Dermis blood vessel endothelial cell (primary cell): Measurements from ENCODE around the gene DCD. TPM values are rescaled to one million over a fixed set of nuclear protein-coding genes. Genes with fewer than 3 reads are reported as not detected.
"Not testable (repeated sequence)": the region's sequence is repeated elsewhere in the genome, so short reads cannot be mapped to it uniquely, and the experiment has no call there.

Experiments
- DNase-seq: peaks from one replicate; pipeline ENCODE4 v3.0.0; 2010
- total RNA-seq: library from RNA; depleted of rRNA; stranded (reverse); fragments of >200 nt; gene quantifications from 2 replicates; pipeline ENCODE4 v1.2.3, GENCODE V29; 2014

DCD gene
- total RNA-seq, 1 donor from 2014 or later: not detected

DNA sequence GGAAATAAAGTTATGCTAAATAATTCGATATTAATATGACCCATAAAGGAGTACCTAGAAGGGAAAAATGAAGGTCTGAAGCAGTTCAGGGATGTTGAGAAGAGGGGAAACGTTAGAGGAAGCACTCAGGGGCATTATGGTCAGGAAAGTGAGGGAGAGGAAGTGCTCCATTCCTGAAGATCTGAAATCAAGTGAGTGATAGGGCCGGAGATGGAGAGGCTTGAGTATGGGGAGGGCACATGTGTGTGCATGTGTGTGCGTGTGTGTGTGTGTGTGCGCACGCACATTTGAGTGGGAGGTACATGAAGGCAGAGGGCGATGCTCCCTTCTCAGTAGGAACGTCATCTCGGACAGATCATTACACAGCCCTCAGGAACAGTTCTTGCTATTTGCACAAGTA is 4.9 kb upstream of the DCD start:
- DNase-seq: no peak

DNA sequence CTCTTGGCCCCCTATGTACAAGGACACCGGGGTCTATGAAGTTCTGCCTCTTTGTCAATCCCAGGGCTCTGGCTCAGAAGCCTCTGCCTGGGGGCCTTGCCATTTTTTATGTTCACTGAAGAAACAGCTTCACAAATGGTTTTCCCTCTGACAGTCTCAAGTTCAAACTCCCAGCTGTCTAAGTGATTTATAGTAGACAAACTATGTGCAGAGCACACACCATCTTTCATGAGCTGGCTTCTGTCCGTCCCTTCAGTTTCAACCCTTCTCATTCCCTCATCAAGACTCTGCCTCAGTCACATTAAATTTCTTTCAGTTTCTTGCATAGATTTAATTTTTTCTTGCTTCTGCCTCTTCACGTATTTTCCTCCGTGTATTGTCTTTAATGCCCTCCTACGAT is 2.7 kb upstream of the DCD start:
- DNase-seq: no peak

DNA sequence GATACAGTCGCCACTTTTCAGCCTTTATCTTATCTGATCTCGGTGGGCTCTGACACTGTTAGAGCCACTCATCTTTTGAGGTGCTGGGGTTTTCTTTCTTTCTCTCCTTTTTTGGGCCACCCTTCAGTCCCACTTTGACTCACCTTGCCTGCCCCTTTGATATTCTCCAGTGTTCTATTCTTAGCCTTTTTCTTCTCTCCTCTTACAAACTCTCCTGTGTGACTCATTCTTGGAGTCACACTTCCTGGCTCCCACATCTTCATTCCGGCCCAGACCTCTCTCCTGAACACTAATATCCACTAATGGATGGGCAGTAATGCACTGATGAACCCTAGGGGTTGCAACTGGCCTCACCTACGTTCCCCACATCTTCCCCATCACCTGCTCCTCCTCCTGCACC is 2.2 kb upstream of the DCD start:
- DNase-seq: no peak

DNA sequence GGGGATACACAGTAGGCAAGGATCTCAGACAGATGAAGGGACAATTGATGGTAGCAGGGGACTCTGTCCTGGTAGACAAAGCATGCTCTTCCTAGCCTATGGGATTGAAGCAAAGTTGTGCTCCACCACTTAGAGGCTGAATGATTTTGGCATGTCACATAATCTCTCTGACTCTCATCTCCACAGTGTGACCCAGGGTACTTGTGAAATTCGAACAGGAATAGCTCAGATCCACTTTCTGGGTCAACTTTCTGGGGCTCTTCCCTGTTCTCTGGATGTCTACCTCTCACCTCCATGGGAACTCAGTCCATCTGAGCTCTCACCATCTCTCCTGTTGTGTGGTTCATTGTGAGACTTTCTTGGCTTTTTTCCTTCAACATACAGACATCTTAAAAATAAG is 1.7 kb upstream of the DCD start:
- no peak for DNase-seq

DNA sequence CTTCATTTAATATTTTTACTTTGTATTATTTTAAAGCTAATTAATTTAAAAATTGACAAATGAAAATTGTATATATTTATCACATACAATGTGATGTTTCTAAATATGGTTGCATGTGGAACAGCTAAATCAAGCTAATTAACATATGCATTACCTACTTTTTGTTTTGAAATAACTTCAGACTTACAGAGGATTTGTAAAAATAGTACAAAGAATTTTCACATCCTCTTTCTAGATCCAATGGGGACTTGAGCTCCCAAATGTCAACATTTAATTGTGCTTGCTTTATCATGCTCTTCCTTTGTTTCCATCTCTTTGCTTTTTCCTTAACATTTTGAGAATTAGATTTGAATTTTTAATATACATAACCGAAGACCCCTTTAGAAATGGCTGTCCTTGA is 6.6 kb downstream of the DCD start:
- no peak for DNase-seq

DNA sequence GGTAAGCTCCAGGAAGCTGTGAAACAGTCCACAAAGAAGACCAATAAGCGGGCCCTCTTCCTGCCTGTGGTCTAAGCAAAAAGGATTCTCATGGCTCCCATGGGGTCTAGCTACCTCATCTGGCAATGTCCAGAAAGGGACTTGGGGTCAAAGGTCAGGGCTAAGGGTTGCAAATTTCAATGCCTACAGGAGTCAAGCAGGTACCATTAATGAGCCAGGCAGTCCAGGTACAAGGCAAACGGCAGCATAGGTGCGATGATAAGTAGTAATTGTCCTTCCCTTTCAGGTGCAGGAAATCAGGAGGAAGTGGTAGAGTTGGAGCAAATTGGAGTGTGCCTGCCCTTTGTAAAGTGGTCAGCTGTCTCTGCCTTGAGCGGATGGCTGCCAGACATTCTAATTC is 7.1 kb downstream of the DCD start:
- DNase-seq: no peak

DNA sequence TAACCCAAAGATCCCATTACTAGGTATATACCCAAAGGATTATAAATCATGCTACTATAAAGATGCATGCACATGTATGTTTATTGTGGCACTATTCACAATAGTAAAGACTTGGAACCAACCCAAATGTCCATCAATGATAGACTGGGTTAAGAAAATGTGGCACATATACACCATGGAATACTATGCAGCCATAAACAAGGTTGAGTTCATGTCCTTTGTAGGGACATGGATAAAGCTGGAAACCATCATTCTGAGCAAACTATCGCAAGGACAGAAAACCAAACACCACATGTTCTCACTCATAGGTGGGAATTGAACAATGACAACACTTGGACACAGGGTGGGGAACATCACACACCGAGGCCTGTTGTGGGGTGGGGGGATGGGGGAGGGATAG is 9.1 kb downstream of the DCD start:
- DNase-seq: not testable (repeated sequence)

DNA sequence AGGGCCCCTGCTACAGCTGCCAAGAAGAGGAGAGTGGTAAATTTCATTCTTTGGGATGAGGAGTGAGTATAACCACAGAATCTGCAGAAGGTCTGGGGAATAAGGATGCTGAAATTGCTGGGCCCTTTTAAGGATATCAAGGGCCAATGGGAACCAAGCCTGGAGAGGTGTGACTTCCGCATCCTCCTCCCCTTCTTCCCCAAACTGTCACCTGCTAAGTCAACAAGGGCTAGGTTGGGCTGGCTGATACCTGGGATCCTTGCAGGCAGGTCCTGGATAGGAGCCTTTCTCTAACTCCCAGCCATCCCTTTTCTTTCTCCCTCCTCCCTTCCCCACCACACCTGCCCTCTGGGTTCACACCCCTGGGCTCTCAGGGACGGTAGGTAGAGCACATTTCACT is 13.4 kb downstream of the DCD start, which contains the start of gene LACRT:
TSS of gene LACRT (minus strand) at position 101 of the 400 bp plus-strand sequence. CDS start at position 47, 54 bp downstream.
- no peak for DNase-seq

DNA sequence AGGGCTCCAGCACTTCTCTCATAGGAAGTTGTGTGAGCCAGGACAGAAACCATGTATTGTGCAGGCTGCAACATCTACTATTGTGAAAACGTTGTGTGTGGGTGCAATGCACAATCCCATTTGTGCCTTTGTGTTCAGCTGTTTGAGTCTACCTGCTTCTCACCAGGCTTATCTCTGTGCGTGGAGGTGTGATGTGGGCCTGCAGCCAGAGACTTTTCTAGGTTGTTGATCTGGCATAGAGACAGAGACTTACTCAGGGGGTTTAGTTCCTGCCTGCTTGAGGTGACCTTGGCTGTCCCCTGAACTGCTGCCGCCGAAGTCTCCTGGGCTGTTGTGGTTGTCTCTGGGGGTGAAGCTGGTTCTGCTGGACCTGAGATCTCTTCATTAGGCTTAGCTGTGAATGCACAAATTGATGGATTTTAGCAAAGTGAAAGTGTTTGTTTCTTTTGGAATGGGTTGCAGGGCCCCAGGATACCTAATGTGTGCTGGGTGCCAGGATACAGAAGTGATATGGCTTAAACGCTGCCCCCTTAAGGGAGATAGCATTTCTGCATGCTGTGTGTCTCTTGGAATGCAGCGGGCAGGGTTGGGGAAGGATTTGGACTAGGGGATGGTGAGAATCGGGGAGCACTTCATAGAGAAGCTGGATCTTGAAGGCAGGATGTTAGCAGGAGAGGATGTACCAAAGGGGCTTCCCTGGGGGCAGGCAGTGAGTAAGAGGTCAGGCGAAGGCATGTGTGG is 16.0 kb downstream of the DCD start:
- no peak for DNase-seq

DNA sequence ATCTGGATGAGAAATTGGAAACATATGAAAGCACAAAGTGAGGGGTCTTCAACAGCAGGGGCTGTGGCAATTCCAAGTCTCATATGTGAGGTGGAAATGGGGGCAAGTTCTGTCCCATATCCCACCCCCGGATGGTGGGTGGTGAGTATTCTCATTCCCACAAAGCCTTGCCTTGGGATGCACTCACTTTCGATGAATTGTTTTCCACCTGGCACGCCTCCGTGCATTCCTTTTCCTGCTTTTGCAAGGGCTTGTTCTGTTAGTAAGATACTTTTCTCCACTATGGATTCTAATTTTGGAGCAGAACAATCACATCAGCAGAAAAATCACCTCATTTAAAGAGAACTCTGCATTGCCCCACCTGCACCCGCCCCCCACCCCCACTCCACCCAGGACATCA is 16.6 kb downstream of the DCD start:
- DNase-seq: no peak

DNA sequence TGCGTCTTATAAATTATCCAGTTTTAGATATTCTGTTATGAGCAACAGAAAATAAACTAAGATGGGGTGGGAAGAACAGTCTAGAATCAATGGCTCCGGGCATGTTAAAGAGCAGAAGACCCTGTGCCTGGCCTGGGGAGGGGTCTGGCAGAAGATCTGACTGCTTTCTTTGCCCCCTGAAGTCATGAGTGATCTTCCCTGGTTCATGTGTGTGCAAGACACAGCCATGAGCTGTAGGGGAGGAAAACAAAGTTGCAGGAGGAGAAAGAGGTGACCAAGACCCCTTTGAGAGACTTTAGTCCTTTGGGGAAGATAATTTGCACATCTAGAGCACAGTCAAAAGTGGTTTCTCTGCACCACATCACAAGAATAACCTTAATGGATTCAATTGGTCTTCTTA is 18.2 kb downstream of the DCD start:
- DNase-seq: no peak

DNA sequence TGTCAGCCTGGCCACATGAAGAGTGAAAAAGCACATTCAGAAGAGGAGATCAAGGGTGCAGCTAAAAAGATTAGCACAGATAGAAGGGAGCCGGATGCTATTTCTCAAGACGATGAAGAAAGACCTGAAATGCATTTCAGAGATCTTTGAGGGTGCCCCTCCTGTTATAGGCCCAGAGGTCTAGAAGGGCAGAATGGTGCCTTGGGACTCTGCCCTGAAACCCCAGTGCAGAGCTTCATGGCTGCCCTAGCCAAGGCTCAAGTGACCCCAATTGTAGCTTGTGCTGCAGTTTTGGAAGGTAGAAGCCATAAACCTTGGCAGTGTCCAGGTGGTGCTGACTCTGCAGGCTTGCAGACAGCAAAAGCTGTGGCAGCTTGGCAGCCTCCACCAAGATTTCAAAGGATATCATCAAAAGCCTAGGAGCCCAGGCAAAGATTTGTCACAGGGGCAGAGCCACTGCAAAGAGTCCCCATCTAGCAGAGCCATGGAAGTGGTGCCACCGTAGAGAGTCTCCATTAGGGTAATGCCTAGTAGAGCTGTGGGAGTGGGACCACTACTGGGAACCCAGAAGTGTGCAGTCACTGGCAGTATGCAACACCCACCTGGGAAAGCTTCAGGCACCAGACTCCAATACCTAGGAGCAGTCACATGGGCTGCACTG is 19.8 kb downstream of the DCD start:
- no peak for DNase-seq

DNA sequence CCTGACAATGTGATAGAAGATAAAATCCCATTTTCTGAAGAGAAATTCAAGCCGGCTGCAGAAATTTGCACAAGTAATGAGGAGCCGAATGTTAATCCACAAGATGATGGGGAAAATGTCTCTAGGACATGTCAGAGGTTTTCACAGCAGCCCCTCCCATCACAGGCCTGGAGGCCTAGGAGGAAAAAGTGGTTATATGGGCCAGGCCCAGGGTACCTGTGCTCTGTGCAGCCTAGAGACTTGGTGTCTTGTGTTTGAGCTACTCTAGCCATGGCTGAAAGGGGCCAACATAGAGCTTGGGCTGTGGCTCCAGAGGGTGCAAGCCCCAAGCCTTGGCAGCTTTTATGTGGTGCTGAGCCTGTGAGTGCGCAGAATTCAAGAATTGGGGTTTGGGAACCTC is 20.9 kb downstream of the DCD start:
- no peak for DNase-seq

DNA sequence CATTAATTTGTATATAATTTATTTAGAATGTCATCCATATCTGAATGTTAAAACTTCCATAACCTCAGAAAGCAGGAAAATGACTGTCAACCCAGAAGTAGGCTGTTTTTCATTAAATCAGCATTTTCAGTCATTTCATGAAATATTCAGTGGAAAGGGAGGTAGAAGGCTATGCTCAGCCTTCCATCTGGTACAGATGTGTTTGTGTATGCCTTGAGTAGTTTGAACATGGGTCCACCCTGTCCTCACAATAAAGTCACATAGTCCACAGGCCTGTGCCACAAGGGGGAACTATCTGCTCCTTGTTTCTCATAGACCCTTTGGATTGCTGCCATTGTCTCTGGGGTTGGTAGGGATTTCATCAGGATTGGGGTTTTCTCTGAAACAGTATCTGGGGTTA is 22.6 kb downstream of the DCD start:
- no peak for DNase-seq

DNA sequence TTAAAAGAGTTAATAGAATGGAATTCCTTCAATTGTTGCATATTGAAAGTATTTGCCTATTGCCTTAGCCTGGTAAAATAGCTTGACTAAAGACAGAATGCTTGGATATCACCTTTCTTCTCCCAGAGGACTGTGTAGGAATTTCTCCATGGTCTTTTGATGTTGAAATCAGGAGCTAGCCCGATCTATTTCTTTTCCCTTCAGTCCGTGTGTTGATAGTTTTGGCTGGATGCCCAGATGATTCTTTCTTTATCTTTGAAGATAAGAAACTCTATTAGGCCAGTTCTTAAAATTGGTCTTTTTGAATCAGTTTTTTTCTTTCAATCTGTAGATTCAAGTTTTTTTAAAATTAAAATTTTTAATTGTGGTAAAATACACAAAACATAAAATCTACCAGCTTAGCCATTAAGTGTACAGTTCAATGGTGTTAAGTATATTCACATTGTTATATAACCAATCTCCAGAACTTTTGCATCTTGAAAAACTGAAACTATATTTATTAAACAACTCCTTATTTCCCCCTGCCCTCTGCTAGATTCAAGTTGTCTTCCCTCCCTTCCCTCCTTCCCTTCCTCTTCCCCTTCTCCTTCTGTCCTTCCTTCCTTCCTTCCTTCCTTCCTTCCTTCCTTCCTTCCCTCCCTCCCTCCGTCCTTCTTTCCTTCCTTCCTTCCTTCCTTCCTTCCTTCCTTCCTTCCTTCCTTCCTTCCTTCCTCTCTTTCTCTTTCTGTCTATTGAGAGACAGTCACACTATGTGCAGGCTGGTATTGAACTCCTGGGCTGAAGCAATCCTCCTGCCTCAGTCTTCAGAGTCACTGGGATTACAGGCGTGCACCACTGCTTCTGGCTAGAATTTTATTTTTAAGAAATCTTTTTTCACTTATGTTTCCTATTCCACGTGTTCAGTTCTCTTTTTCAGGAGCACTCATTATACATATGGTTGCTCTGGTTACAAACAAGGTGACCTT is 23.6 kb downstream of the DCD start:
- DNase-seq: no peak

DNA sequence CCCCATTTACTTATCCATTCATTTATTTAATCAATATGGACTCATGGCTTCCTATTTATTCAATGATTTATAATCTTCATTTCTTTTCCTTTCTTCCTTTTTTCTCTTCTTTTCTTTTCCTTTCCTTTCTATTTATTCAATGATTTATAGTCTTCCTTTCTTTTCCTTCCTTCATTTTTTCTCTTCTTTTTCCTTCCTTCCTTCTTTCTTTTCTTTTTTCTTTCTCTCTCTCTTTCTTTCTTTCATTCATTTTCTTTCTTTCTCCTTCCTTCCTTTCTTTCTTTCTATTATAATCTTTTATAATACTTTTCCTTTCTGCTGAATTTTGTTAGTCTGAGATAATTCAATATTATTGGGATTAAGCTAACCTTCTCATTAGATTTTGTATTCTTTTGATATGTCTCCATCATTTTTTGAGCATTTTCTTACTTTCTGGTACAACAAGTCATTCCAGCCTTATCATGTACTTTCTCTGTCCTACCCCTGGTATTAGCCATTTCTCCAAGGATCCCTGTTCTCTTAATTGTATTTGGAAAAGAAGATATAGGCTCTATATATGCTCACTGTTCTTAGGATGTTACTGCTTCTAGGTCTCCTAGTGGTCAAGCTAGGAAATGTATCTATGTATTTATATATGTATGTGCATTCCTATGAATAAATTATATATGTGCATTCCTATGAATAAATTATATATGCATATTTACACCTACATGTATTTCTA is 25.5 kb downstream of the DCD start:
- DNase-seq: peak; percentile 7

DNA sequence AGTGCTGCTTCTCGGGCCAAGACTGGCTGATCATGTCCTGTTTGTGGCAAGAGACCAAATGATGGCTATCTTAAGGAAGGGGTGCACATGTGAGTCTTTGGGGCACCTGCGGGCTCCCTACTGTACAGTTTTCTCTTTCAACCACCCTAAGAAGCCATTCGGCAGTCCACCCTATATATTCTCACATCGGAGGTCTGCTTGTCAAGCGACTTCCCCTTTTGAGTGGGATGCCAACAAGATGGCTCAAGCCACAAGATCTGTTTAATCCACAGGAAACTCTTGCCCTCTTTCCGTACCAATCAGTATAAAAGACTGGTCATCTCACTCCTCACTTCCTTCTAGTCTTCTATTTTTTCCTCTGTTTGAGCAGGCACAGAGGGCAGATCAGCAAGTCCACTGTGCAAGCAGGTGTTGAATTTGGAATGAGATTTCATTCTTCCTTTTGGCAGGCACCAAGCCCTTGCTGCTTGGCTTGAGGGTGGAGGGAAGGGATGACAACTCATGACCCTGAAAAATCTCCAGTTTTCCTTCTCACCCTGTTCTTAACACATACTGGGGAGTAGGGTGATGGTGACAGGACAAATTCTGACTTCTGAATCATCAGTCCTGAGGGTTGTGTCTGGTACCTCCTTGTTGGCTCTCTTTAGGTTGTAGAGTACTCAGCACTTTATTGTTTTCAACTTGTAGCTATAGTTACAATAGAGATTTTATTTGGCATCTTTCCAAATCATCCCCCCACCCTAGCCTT is 31.1 kb downstream of the DCD start:
- no peak for DNase-seq

DNA sequence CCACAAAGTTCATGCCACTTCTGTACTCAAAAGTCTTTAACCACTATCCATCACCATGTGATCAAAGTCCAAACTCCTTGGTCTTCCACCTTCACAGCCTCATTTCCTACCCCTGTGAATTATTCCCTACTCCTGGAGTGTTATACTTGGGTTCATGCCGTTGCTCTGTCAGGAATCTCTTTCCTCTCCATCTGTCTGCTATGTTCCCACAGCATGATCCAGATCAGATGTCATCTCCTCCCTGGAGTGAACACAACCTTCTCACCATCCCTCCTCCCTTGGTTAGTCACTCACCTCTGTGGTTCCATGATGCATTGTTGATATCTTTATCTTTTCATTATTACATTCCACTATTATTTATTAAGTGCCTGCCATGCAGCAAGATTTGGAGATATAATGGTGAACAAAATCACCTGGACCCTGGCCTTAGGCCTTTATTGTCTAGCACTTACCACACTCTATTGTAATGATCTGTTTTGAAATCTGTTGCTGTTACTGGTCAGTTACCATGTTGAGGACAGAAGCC is 35.9 kb downstream of the DCD start:
- DNase-seq: no peak

DNA sequence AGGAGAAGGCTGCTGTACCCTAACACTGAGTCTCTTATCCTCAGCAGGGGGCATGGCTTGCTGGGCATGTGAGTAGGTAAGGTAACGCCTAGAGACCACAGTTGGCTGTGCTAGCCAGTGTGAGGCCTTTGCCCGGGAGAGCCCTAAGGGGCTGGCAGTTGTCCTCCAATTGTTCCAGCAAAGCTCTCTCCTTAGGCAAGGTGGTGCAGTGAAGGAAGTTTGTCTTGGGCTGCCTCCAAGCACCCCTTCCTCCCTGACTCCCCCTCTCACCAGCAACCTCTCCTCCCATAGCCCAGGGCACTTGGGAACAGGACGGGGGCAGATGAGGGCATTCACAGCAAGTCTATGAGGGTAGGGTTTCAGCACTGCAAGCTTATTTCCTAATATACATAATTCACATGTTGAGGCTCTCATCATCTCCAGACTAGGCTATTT is 36.4 kb downstream of the DCD start:
- DNase-seq: no peak

DNA sequence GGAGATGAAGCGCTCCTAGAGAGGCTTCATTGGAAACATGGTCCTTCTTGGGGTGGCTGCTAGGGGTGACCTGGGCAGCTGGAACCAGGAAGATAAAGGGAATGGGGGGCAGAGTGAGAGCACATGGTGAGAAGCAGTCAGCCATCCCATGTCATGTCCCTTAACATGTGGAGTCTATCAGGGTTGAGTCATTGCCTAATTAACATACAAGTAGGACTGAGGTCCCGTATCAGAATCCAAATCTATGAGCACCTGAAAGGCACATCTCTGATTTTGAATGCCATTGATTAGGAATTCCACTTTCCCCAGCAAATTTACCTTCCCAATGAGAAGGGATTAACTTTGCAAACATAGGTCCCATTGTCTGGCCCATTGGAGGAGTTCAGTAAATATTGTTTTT is 39.4 kb downstream of the DCD start:
- no peak for DNase-seq

DNA sequence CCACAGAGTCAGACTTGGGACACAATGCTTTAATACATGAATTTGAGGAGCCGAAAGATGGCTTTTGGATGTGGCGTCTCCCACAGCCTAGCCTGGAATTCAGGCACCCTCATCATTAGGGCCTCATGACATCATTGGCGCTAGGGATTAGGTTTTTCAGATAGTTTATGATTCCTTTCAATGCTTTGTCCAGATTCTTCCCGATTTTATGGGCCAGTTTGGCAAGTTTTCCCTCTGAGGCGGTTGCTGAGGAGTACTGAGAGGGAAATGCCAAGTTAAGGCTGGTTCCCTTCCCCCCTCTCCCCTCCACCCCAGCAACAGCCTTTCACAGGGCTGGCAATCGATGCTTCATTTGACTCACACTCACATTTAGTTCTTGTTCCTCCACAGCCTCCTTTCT is 40.0 kb downstream of the DCD start:
- no peak for DNase-seq

DNA sequence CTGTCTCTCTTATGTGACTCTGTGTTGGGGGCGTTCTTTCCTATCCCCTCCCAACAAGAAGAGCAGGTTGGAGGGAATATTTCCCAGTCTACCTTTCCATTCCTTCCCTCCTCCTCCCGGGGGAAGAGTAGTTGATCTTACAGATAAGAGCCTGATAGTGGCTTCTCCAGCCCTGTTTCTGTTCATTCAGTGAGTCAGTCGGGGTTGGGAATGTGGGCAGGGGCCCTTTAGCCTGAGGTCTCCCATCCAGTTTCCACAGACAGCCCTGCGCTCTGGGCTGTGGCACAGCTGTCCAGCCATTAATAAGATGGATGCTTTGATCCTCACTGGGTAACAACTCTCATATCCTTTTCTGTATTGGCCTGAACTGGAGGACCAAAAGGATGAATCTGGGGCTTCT is 41.6 kb downstream of the DCD start:
- no peak for DNase-seq
